ENCODE measurements around the gene KTI12.

The KTI12 gene

DNA sequence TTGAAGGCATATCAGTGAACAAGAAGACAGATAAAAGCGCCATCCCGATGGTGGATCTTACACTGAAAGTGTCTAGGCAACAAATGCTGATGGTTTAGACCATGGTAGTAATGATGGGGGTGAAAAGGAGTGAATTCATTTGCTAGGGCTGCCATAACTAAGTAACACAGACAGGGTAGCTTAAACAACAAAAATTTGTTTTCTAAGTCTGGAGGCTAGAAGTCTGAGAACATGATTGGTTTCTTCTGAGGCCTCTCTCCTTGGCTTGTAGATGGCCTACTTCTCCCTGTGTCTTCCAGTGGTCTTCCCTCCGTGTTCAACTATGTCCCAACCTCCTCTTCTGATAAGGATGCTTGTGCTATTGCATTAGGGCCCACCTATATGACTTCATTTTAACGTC lies 29.7 kb downstream of the KTI12 start:
- Histone ChIP-seq H3K9me3 (ENCODE audit: severe bottlenecking) (no peaks in the 10 kb centered on the region), H3K4me3 (ENCODE audit: severe bottlenecking) (no peak overlapping the region), H3K27ac (ENCODE audit: poor library complexity, severe bottlenecking) (no peak overlapping the region), H3K27me3 (ENCODE audit: insufficient read depth, poor library complexity, severe bottlenecking) (no peaks in the 10 kb centered on the region), H3K36me3 (ENCODE audit: low read depth) (no peaks in the 10 kb centered on the region), H3K4me1 (ENCODE audit: insufficient read depth, poor library complexity, severe bottlenecking) (peaks cover 3% of the 10 kb centered on the region)
- DNase-seq (ENCODE audit: low spot score) (no peak), ATAC-seq (ENCODE audit: low read depth) (no peak)
- TF ChIP-seq, protein P1, sequence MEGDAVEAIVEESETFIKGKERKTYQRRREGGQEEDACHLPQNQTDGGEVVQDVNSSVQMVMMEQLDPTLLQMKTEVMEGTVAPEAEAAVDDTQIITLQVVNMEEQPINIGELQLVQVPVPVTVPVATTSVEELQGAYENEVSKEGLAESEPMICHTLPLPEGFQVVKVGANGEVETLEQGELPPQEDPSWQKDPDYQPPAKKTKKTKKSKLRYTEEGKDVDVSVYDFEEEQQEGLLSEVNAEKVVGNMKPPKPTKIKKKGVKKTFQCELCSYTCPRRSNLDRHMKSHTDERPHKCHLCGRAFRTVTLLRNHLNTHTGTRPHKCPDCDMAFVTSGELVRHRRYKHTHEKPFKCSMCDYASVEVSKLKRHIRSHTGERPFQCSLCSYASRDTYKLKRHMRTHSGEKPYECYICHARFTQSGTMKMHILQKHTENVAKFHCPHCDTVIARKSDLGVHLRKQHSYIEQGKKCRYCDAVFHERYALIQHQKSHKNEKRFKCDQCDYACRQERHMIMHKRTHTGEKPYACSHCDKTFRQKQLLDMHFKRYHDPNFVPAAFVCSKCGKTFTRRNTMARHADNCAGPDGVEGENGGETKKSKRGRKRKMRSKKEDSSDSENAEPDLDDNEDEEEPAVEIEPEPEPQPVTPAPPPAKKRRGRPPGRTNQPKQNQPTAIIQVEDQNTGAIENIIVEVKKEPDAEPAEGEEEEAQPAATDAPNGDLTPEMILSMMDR (IDR thresholded peaks at IDR 0.05; ENCODE audit: poor library complexity, severe bottlenecking): no peak

DNA sequence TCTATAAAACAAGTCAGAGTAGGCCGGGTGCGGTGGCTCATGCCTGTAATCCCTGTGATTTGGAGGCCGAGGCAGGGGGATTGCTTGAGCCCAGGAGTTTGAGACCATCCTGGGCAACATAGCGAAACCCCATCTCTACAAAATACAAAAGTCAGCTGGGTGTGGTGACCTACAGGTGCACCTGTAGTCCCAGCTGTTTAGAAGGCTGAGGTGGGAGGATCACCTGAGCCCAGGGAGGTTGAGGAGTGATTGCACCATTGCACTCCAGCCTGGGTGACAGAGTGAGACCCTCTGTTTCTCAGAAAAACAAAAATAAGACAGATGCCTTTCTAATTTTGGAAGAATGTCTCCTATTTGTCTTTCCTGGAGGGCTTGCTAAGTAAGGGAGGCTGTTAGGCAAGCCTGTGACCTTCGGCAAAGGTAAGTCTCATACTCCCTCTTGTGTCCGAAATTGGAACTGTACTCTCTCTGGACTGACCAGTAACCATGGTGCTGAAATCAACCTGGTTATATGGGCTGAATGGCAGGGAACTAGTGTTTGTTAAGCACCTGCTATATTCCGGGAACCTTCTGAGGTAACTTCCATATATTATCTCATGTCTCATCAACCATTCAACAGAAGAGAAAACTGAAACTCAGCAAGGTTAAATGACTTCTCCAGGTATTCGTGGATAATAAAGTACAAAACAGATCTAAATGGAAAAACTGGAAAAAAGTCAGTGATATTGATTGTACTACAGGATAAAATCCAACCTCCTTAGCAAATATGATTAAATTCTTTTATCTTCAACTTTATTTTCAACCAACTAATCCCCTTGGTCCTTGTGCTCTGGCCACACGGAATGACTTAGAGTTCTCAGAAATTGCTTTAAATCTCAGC lies 31.3 kb downstream of the KTI12 start:
- H3K27ac ChIP-seq (ENCODE audit: poor library complexity, severe bottlenecking): no peak overlapping the region
- DNase-seq (ENCODE audit: low spot score) (no peak), ATAC-seq (ENCODE audit: low read depth) (peak; percentile 99)
- H3K36me3 ChIP-seq (ENCODE audit: low read depth): no peaks in the 10 kb centered on the region
- no peaks in the 10 kb centered on the region for H3K9me3 ChIP-seq (ENCODE audit: severe bottlenecking)
- no peak overlapping the region for H3K4me3 ChIP-seq (ENCODE audit: severe bottlenecking)
- TF ChIP-seq, protein P1 (IDR thresholded peaks at IDR 0.05; ENCODE audit: poor library complexity, severe bottlenecking): peak; percentile 93
- no peaks in the 10 kb centered on the region for H3K4me1 ChIP-seq (ENCODE audit: insufficient read depth, poor library complexity, severe bottlenecking)
- no peaks in the 10 kb centered on the region for H3K27me3 ChIP-seq (ENCODE audit: insufficient read depth, poor library complexity, severe bottlenecking)

DNA sequence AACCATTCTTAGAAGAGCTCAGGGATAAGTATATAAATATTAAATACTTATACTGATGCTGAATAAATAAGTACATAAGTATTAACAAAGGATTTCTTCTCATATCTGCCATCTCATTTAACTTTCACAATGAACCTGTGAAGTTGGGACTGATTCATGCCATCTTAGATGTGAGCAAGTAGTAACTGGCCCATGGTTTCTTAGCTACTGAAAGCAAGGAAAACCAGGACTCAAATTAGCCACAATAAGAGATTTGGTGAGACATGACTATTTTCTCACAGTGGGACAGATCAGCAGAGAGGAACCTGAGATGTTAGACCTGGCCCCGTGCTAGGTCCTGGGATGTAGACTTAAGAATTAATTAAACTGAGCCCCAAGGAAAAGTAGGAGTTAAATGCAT lies 34.9 kb downstream of the KTI12 start:
- DNase-seq (ENCODE audit: low spot score): no peak
- no peak overlapping the region for H3K4me3 ChIP-seq (ENCODE audit: severe bottlenecking)
- H3K27me3 ChIP-seq (ENCODE audit: insufficient read depth, poor library complexity, severe bottlenecking): no peaks in the 10 kb centered on the region
- ATAC-seq (ENCODE audit: low read depth): no peak
- H3K27ac ChIP-seq (ENCODE audit: poor library complexity, severe bottlenecking): no peak overlapping the region
- H3K4me1 ChIP-seq (ENCODE audit: insufficient read depth, poor library complexity, severe bottlenecking): no peaks in the 10 kb centered on the region
- TF ChIP-seq, protein P1 (IDR thresholded peaks at IDR 0.05; ENCODE audit: poor library complexity, severe bottlenecking): no peak
- H3K9me3 ChIP-seq (ENCODE audit: severe bottlenecking): no peaks in the 10 kb centered on the region
- no peaks in the 10 kb centered on the region for H3K36me3 ChIP-seq (ENCODE audit: low read depth)

DNA sequence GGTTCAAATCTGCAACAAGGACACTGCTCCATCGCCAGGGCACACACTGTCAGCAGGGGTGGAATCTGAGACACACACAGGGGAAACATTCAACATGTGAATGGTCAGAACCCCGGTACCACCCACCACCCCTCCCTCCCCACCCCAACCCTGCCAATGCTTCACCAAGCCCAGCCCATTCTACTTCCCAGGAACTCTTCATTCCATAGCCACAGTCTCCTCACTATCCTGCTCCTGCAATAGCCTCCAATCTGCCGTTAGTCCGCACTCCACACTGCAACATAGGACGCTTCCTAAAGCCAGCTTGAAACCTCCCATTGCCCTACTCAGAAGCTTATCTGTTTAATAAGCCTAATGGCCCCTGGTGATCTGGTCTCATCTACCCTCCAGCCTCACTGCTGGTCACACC lies 35.6 kb downstream of the KTI12 start:
- TF ChIP-seq, protein P1 (IDR thresholded peaks at IDR 0.05; ENCODE audit: poor library complexity, severe bottlenecking): no peak
- no peak for ATAC-seq (ENCODE audit: low read depth)
- H3K27ac ChIP-seq (ENCODE audit: poor library complexity, severe bottlenecking): no peak overlapping the region
- no peaks in the 10 kb centered on the region for H3K36me3 ChIP-seq (ENCODE audit: low read depth)
- no peak overlapping the region for H3K4me3 ChIP-seq (ENCODE audit: severe bottlenecking)
- H3K27me3 ChIP-seq (ENCODE audit: insufficient read depth, poor library complexity, severe bottlenecking): no peaks in the 10 kb centered on the region
- no peak for DNase-seq (ENCODE audit: low spot score)
- no peaks in the 10 kb centered on the region for H3K4me1 ChIP-seq (ENCODE audit: insufficient read depth, poor library complexity, severe bottlenecking)
- no peaks in the 10 kb centered on the region for H3K9me3 ChIP-seq (ENCODE audit: severe bottlenecking)

DNA sequence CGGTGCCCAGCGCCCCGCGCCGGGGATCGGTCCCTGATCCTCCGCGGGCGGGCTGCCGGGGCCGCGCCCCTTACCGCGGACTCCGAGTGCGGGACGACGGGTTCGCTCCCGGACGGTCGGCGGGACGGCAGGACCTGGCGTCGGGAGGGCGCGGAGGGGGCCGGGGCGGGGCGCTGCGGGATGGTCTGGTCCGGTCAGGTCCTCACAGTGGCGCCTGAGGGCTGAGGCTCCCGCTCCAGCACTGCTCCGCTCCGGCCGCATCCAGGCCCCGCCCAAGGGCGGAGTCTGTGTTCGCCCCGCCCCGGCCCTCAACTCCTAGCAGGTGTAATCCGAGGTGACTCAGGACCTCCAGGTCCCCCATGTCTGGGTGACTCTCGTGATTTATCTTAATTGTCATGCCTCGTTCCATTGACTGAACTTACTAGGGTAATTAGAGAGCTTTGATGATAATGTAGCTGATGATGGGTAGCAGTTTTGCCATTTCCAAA lies 43.1 kb downstream of the KTI12 start, which contains the start of gene RAB3B:
TSS of gene RAB3B (minus strand) at position 223 of the 488 bp plus-strand sequence. CDS start 13,583 bp downstream, outside the sequence.
- TF ChIP-seq, protein P1 (IDR thresholded peaks at IDR 0.05; ENCODE audit: poor library complexity, severe bottlenecking): no peak
- peak; percentile 80 for DNase-seq (ENCODE audit: low spot score)
- Histone ChIP-seq H3K27ac (ENCODE audit: poor library complexity, severe bottlenecking) (no peak within 1 kb of the TSS), H3K27me3 (ENCODE audit: insufficient read depth, poor library complexity, severe bottlenecking) (no peaks in the 10 kb centered on the region), H3K36me3 (ENCODE audit: low read depth) (no peaks in the 10 kb centered on the region), H3K4me1 (ENCODE audit: insufficient read depth, poor library complexity, severe bottlenecking) (no peaks in the 10 kb centered on the region), H3K9me3 (ENCODE audit: severe bottlenecking) (no peaks in the 10 kb centered on the region), H3K4me3 (ENCODE audit: severe bottlenecking) (peak within 1 kb of the TSS; percentile 71)
- peak; percentile 99 for ATAC-seq (ENCODE audit: low read depth)
